DMS 273 treated with DMSO at 0.1 percent for 48 hours (cell line): ENCODE results near the gene SPACA5B.
"Not testable (repeated sequence)": the region's sequence is repeated elsewhere in the genome, so short reads cannot be mapped to it uniquely, and the experiment has no call there.

Experiments used
- DNase-seq: peaks from one replicate; lab custom pipeline; 2025; lab: John Stamatoyannopoulos, UW

SPACA5B gene

GRCh38 chrX:48130326-48130725 is at the start of gene SPACA5B:
TSS of gene SPACA5B (plus strand) at chrX:48130626. CDS start at chrX:48130688, 62 bp downstream.
- not testable (repeated sequence) for DNase-seq

GRCh38 chrX:48083212-48083611 is 47.2 kb upstream of the SPACA5B start:
- DNase-seq = peak; percentile 7

- no peak for DNase-seq
These were observed 46.7 kb upstream of the SPACA5B start for GRCh38 chrX:48083706-48084105.

- no peak for DNase-seq
These were observed 44.3 kb upstream of the SPACA5B start for GRCh38 chrX:48086082-48086481.

- no peak for DNase-seq
These were observed 40.3 kb upstream of the SPACA5B start for GRCh38 chrX:48090123-48090522.

DNA sequence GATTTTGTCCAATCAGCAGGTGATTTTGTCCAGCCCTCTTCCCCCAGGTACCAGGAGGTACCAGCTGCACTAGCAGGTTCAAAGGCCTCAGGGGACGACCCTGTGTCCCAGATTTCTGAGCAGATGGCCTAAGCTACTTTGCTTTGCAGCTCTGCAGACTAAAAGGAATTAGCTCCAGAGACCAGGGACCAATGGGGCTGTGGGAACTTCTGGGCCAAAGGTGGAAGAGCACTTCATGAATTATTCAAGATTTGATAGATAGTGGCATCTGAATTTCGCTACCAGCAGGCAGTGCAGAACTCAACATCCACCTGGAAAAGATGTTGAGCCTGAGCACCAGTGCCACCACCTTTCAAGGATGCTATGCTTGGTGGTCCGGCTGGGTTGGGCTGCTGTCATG is 37.9 kb upstream of the SPACA5B start:
- DNase-seq = not testable (repeated sequence)

DNA sequence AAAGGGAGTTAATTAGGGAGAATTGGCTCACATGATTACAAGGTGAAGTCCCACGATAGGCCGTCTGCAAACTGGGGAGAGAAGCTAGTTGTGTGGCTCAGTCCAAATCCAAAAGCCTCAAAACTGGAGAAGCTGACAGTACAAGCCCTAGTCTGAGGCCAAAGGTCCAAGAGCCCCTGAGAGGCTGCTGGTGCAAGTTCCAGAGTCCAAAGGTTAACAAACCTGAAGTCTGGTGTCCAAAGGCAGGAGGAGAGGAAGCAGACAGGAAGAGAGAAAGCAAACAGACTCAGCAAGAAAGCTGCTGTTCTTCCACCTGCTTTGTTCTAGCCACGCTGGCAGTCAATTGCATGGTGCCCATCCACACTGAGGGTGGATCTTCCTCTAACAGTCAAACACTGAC is 29.0 kb upstream of the SPACA5B start:
- DNase-seq = no peak

DNA sequence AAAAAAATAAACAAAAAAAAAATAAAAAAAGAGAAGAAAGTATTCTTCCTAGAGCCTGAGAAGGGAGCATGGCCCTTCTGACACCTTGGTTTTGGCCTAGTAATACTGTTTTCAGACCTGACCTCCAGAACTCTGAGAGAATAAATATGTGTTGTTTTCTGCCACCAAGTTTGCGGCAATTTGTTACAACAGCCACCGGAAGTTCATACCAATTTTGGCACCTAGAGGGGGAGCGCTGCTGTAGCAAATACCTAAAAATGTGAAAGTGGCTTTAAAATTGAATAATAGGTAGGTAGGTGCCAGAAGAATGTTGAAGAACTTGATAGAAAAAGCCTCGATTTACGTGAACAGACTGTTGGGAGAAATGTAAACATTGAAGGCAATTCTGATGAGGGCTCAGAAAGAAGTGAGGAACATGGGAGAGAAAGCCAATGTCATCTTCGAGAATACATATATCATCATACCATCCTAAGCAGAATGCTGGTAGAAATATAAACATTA is 27.5 kb upstream of the SPACA5B start:
- no peak for DNase-seq

DNA sequence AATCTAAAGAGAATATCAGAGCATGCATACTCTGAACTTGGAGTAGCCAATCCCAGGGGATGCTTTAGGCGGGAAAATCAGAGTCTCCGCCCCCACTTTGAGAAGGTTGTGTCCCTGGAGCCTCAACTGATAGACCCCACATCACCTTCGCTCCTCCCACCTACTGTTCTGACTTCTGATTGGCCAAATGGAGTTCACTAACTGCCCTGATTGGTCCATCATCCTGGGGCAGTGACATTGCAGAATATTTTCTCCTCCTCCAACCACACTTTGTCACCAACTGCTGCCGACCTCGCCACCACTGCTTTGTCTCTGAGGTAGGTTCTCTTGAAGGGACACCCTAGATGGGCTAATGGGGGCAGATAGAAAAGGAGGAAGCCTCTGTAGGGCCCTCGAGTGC is 22.7 kb upstream of the SPACA5B start:
- DNase-seq = no peak

GRCh38 chrX:48125286-48125685 is 5.1 kb upstream of the SPACA5B start:
- DNase-seq = not testable (repeated sequence)

DNA sequence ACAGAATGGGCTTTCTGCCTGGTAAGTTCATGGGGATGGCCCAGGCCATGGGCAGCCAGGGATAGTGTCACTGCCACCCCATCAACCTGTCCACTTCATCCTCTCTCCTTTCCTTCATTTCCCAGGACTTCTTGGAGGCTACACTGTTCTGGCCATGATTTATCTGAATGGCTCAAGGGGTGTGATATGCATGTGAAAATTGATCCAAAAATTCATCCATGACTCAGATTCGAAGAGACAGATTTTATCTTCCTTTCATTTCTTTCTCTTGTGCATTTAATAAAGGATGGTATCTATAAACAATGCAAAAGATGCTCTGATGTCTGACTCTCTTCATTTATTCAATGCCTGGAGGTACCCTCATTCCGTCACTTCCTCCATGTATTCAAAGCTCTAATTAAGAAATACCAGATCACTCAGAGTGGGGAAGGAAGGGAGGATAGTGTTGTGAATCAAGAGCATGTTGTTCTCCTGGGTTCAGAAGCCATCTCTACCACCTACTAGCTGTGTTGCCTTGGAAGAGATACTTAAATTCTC is 1.9 kb downstream of the SPACA5B start:
- DNase-seq = not testable (repeated sequence)

DNA sequence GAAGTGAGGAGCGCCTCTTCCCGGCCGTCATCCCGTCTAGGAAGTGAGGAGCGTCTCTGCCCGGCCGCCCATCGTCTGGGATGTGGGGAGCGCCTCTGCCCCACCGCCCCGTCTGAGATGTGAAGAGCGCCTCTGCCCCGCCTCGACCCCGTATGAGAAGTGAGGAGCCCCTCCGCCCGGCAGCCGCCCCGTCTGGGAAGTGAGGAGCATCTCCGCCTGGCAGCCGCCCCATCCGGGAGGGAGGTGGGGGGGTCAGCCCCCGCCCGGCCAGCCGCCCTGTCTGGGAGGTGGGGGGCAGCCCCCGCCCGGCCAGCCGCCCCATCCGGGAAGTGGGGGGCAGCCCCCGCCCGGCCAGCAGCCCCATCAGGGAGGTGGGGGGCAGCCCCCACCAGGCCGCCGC is 8.7 kb downstream of the SPACA5B start:
- DNase-seq = not testable (repeated sequence)

GRCh38 chrX:48141810-48142508 is 11.5 kb downstream of the SPACA5B start:
- not testable (repeated sequence) for DNase-seq

DNA sequence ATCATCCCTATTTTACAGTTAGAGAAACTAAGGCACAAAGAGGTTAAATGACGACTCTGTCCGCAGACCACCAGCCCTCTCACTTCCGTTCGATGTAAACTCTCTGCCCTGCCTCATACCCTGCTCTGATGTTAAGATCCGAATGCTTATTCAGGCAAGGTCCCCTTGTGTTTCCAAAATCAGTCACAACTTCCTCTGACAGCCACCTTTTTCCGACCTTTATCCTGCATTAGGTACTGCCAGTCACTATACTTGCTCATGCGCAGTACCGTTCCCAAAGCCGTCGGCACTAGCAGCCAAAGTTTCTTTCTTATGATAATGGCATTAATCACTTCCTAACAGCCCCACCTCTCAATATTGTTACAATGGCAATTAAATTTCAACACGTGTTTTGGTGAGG is 12.3 kb downstream of the SPACA5B start:
- DNase-seq = not testable (repeated sequence)

GRCh38 chrX:48153769-48154168 is 23.3 kb downstream of the SPACA5B start:
- no peak for DNase-seq

GRCh38 chrX:48154796-48155195 is 24.4 kb downstream of the SPACA5B start:
- DNase-seq = no peak

- DNase-seq = no peak
These were observed 25.6 kb downstream of the SPACA5B start for GRCh38 chrX:48156014-48156413.

GRCh38 chrX:48165241-48165640 is 34.8 kb downstream of the SPACA5B start:
- no peak for DNase-seq

DNA sequence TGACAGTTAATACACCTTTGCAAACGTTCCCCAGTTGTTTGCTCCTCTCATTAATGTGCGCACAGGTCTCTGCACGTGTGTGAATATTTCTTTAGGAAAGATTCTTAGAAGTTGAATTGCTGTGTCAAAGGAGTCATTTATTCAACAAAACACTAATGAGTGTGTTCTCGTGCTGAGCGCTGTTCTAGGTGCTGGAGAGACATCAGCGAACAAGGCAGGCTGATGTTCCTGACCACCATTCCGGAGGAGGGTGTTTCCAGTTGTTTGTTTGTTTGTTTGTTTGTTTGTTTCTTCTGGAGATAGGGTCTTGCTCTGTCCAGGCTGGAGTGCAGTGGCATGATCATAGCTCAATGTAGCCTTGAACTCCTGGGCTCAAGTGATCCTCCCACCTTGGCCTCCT is 35.9 kb downstream of the SPACA5B start:
- not testable (repeated sequence) for DNase-seq

DNA sequence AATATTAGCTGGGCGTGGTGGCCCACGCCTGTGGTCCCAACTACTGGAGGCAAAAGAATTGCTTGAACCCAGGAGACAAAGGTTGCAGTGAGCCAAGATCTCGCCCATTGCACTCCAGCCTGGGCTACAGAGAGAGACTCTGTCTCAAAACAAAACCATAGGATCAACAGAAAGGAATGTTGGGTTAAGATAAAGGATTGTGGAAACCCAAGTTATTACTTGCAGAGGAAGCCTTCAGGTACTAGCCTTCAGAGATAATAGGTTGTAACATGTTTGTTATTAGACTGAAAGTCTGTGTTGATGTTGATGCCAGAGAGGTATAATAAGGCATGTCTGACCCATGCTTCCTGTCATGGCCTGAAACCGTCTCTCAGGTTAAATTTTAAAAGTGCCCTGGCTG is 49.3 kb downstream of the SPACA5B start:
- no peak for DNase-seq

DNA sequence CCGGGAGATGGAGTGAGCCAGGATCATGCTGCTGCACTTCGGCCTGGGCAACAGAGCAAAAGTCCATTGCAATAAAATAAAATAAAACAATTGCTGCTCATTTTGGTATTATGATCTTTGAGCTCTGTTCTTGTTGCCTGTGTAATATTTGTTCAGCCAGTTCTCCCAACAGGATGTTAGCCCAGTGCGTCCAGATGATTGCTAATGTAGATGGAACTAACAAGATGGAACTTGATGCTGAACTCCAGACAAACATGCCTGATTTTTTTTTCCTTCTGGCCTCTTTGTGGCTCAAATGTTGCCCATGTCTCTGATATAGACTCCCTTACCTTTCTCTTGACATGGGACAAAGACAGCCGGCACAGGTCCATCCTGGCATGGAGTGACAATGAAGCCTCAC is 50.4 kb downstream of the SPACA5B start:
- DNase-seq = no peak

DNA sequence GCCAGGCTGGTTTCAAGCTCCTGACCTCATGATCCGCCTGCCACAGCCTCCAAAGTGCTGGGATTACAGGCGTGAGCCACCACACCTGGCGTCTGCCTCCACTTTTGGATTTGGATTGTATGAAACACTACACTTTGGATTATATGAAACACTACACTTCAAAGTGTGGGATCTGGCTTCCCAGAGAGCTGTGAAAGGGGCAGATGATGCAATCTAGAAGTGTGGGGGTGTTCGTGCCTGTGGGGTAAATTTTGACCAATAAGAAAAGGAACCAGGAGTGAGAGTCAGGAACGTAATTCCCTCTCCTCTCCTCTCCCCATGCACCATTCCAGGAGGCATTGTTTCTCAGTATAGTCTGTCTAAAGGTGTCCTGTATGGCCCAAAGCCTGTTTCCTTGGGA is 51.5 kb downstream of the SPACA5B start:
- not testable (repeated sequence) for DNase-seq
